Stimulated activated naive CD8-positive, alpha-beta T cell treated with anti-CD3 and anti-CD28 coated beads, Interleukin-15, Interleukin-2, amounts not matched to agents 100 ng/mL and 50 ng/mL, for 24 hours (primary cell): Measurements from ENCODE around the gene NPAS3.

Experiments used
- H3K27ac Mint-ChIP-seq: one replicate; pipeline ENCODE4 v1.8.0; 2021; ENCODE audit warnings: mild to moderate bottlenecking, mixed read lengths
- H3K27me3 Mint-ChIP-seq: one replicate; pipeline ENCODE4 v1.8.0; 2021; ENCODE audit warnings: mixed read lengths
- H3K36me3 Mint-ChIP-seq: one replicate; pipeline ENCODE4 v1.8.0; 2021; ENCODE audit warnings: low read depth, mixed read lengths
- H3K4me1 Mint-ChIP-seq: one replicate; pipeline ENCODE4 v1.8.0; 2021; ENCODE audit warnings: low read depth, mixed read lengths
- H3K4me3 Mint-ChIP-seq: one replicate; pipeline ENCODE4 v1.8.0; 2021; ENCODE audit warnings: mild to moderate bottlenecking, mixed read lengths
- H3K9me3 Mint-ChIP-seq: one replicate; pipeline ENCODE4 v1.8.0; 2021; ENCODE audit warnings: mixed read lengths

The NPAS3 gene

DNA sequence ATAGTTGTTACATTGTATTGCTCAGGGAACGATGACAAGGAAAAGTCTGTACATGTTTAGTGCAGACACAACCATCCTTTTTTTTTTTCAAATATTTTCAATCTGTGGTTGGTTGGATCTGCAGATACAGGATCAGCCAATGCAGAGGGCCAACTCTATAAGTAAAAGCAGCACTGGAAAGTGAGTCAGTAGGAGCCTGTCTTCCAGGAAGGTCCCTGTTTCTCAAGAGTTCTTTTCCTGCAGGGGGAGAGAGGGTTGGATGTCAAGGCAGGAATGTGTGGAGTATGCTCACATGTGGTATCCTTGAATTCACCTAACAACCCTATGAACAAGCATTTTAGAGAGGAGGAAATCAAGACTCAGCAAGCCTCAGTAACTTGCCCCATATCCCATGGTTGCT lies 409.1 kb downstream of the NPAS3 start:
- no peak overlapping the region for H3K27ac Mint-ChIP-seq
- no peaks in the 10 kb centered on the region for H3K27me3 Mint-ChIP-seq
- H3K4me3 Mint-ChIP-seq, result no peak overlapping the region
- no peaks in the 10 kb centered on the region for H3K9me3 Mint-ChIP-seq
- no peaks in the 10 kb centered on the region for H3K4me1 Mint-ChIP-seq
- H3K36me3 Mint-ChIP-seq, result no peaks in the 10 kb centered on the region

DNA sequence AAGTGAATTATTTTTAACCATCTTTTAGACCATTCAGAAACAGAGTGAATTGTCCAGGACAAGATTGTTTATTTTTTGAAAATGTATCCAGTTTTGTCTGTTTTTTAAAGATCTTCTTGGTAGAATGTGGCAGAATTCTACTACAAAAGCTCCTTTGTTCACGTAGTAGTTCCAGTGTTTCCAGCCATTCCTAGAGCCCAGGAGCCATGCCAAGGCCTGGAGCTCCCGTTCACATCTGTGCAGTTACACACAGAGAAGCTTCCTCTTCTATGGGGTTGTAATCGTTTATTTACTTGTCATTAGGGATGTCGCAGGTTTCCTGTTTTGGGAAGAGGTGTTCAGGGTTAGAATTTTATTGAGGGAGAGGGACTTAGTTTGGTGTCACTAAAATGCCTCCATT lies 409.8 kb downstream of the NPAS3 start:
- no peaks in the 10 kb centered on the region for H3K27me3 Mint-ChIP-seq
- H3K9me3 Mint-ChIP-seq, result no peaks in the 10 kb centered on the region
- no peak overlapping the region for H3K4me3 Mint-ChIP-seq
- H3K27ac Mint-ChIP-seq, result no peak overlapping the region
- no peaks in the 10 kb centered on the region for H3K36me3 Mint-ChIP-seq
- H3K4me1 Mint-ChIP-seq, result no peaks in the 10 kb centered on the region

DNA sequence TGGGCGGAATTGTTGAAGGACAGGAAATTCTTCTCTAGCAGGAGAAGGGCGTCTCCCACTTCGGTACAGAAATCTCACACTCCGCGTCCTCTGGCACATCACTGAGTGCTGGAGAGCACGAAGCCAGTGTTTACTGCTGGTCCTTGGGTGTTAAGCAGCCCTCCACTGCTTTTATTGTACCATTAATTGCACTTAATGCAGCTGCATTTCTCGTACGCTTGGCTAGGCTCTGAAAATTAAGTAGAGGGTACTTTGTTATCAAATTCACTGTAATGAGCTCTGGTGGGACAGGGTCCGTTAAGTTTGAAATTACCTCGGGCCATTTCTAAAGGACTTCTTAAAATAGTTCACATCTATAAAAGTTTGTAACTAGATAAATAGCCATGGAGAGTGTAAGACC lies 411.2 kb downstream of the NPAS3 start:
- H3K4me1 Mint-ChIP-seq, result no peaks in the 10 kb centered on the region
- no peaks in the 10 kb centered on the region for H3K36me3 Mint-ChIP-seq
- peaks cover under 1% of the 10 kb centered on the region for H3K9me3 Mint-ChIP-seq
- H3K27me3 Mint-ChIP-seq, result no peaks in the 10 kb centered on the region
- H3K27ac Mint-ChIP-seq, result no peak overlapping the region
- H3K4me3 Mint-ChIP-seq, result no peak overlapping the region

DNA sequence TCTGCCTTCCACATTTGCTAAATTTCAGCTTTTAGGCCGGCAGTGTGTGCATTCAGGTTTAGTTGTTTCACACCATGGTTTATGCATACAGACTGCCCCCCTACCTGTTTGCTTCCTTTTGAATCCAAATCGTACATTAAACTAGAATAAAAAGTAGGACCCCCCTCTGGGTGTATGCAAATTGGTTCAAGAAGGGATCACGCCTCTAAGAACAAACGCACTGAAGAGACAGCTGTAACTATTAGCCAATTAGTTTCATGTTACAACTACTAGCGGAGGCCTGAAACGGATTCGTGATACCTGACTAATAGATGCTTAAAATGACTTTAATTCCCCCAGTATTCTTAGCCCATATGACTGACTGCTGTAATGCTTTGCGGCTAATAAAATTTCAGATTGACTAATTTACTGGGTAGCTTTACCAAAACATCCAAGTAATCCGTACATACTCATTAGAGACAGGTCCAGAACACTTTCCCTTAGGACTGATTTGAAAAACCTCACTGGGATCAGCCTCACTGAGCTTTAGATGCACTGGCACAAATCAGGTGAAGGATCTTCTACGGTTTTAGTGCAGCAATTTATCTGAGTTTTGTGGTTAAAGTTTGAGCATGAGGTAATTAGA lies 411.8 kb downstream of the NPAS3 start:
- Mint-ChIP-seq H3K36me3 (no peaks in the 10 kb centered on the region), H3K9me3 (peaks cover 4% of the 10 kb centered on the region), H3K27ac (no peak overlapping the region), H3K4me3 (no peak overlapping the region), H3K27me3 (no peaks in the 10 kb centered on the region), H3K4me1 (no peaks in the 10 kb centered on the region)

DNA sequence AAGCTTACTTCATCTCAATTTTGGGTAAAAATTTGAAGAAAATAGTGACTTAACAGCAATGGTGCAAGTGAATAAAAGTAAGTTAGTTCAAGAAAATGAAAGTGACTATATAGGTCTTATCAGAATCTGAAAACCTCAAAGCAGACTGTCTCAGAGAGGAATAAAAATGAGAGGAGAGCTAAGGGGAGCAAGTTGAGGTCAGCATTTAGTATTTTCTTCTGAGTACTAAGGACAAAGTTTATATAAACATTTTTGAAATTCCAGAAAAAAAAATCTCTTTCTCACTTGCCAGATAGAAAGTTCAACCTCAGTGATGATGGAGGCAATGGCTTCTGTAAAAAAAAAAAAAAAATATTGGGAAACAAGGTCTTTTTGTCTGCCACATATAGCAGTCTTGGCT lies 414.1 kb downstream of the NPAS3 start:
- Mint-ChIP-seq H3K4me1 (no peaks in the 10 kb centered on the region), H3K27me3 (no peaks in the 10 kb centered on the region), H3K27ac (no peak overlapping the region), H3K4me3 (no peak overlapping the region), H3K36me3 (no peaks in the 10 kb centered on the region), H3K9me3 (peaks cover 7% of the 10 kb centered on the region)

DNA sequence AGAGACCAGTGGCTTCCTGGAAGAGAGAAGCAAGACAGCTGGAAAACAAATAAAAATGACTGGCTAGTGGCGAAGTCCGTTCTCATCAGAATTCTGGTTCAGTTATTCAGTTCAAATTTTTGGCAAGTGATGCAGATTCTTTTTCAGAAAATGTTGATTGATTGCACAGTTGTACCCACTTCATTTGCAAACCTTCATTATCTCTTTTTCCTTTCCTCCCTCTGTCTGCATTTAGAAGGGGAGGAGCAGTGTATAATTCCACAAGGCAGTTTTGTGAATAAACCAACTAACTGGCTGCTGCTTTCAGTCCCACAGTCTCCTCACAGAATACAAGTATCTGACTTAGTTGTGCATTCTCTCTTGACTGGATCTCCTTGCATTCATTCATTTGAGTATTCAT lies 417.5 kb downstream of the NPAS3 start:
- no peaks in the 10 kb centered on the region for H3K27me3 Mint-ChIP-seq
- H3K27ac Mint-ChIP-seq, result no peak overlapping the region
- no peak overlapping the region for H3K4me3 Mint-ChIP-seq
- H3K36me3 Mint-ChIP-seq, result no peaks in the 10 kb centered on the region
- no peaks in the 10 kb centered on the region for H3K4me1 Mint-ChIP-seq
- H3K9me3 Mint-ChIP-seq, result peaks cover 7% of the 10 kb centered on the region

DNA sequence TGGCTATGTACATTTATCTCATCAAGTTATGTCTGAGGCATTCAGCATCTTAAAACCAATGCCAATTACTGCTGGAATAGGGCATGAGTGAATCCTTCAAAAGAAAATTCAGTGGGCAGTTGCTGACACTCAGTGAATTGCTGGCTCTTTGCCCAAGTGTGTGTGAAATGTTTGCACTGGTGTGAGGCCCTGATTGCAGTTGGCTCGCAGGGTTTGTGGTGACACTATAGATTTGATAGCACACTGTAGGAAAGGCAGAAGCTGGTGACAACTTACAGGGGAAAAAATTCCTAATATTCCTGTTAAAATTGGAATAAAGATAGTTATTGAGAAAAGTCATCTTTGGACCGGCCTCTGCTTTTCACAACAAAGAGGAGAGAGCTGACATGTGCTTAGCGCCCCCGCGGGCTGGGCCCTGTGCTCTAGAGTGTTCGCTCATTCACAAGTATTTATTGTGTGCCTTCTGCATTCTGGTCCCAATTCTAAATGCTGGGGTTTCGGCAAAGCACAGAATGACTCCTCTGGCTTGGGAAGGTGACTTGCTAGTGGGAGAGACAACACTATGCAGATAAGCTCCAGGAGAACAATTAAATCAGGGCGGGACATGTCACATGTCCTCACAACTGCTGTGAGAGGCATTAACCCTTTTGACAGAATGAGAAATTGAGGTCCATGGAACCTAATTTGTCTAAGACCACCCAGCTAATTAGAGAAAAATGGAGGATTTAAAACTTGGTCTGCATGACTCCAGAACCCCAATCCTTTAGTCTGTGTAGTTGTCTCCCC lies 418.7 kb downstream of the NPAS3 start:
- Mint-ChIP-seq H3K4me3 (no peak overlapping the region), H3K4me1 (no peaks in the 10 kb centered on the region), H3K27ac (no peak overlapping the region), H3K27me3 (no peaks in the 10 kb centered on the region), H3K9me3 (peaks cover 7% of the 10 kb centered on the region), H3K36me3 (no peaks in the 10 kb centered on the region)

DNA sequence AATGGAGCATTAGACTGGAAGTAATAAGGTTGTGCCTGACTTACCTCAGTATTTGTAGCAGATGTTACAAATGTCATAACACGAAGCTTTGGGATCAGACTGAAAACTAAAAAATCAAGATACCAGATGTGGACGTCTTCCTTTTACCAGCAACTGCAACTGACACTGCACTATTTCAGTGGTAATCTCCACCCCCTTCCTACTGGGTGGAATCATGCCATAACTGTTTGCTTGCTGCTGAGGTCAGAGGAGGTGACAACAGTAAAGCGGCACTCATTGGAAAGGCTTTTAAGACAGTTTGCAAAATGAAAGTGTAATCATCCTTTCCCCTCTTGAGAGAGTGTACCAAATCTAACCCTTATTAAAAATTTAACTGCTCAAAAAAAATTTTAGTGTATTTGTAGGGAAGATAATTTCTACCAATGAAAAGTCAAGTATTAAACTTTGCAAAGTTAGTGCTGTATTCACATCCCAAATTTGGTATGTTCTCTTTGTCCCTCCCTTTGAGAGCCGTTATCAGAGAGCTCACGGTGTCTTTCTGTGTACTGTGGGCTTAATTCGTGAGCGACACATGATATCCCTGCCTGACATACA lies 420.7 kb downstream of the NPAS3 start:
- Mint-ChIP-seq H3K27me3 (no peaks in the 10 kb centered on the region), H3K27ac (no peak overlapping the region), H3K9me3 (peaks cover 7% of the 10 kb centered on the region), H3K36me3 (no peaks in the 10 kb centered on the region), H3K4me3 (no peak overlapping the region), H3K4me1 (no peaks in the 10 kb centered on the region)

DNA sequence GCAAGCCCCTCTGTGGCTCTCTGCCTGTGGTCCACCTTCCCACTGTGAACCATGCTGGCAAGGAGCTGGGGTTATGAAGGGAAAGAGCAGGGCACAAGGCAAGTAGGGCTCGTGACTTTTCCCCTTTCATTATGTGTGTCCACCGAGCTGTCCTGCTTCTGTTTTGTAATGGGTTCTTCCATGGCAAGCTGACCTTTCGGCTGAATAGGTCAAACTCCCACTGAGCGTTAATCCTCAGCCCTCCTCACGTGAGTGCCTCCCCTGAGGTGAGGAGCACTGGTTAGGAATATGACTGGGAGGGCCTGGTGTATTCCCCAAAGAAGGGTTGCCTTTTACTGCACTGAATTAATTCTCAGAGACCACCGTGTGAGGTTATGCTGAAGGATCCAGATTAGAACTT lies 424.3 kb downstream of the NPAS3 start:
- no peaks in the 10 kb centered on the region for H3K4me1 Mint-ChIP-seq
- no peak overlapping the region for H3K27ac Mint-ChIP-seq

DNA sequence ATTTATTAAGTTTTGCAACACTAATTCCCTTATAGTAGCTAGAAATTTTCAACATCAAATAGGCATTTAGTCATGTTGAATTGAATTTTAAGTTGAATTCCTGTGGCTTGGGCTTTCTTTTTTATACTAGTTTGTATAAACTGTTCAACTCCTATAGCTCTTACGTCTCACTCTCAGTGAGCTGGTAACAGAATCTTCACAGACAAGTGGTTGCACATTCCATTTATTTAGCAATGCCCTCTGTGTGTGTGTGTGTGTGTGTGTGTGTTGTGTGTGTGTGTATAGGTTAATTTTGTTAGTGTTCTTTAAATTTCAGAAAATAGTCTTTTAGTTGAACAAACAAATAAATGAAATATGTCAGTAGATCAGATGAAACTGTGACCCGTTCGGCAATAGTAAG lies 425.0 kb downstream of the NPAS3 start:
- no peak overlapping the region for H3K27ac Mint-ChIP-seq
- H3K36me3 Mint-ChIP-seq, result no peaks in the 10 kb centered on the region
- no peaks in the 10 kb centered on the region for H3K27me3 Mint-ChIP-seq
- H3K9me3 Mint-ChIP-seq, result no peaks in the 10 kb centered on the region
- H3K4me3 Mint-ChIP-seq, result no peak overlapping the region
- no peaks in the 10 kb centered on the region for H3K4me1 Mint-ChIP-seq

More for the DNA sequence above, 424.3 kb downstream of the NPAS3 start:
- no peak overlapping the region for H3K4me3 Mint-ChIP-seq
- no peaks in the 10 kb centered on the region for H3K9me3 Mint-ChIP-seq
- H3K27me3 Mint-ChIP-seq, result no peaks in the 10 kb centered on the region
- H3K36me3 Mint-ChIP-seq, result no peaks in the 10 kb centered on the region

DNA sequence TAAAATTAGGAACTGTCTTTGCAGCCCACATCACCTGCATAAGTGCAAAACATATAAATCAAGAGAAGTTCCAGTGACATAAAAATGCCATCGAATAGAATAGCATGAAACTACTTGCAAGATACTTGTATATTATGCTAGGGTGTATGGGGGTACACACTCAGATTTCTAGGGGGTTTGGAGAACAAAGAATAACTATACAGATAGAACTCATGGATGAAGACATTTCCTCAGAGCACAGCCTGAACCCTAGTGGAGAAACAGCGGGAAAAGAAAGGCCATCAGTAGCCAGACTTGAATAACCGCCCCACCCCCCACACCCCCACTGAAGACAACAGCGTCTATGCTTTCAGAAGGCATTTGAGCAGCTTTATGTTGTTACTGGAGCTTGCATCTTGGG lies 425.8 kb downstream of the NPAS3 start:
- H3K4me1 Mint-ChIP-seq, result no peaks in the 10 kb centered on the region
- H3K9me3 Mint-ChIP-seq, result no peaks in the 10 kb centered on the region
- no peaks in the 10 kb centered on the region for H3K36me3 Mint-ChIP-seq
- no peak overlapping the region for H3K4me3 Mint-ChIP-seq
- no peaks in the 10 kb centered on the region for H3K27me3 Mint-ChIP-seq
- H3K27ac Mint-ChIP-seq, result no peak overlapping the region

DNA sequence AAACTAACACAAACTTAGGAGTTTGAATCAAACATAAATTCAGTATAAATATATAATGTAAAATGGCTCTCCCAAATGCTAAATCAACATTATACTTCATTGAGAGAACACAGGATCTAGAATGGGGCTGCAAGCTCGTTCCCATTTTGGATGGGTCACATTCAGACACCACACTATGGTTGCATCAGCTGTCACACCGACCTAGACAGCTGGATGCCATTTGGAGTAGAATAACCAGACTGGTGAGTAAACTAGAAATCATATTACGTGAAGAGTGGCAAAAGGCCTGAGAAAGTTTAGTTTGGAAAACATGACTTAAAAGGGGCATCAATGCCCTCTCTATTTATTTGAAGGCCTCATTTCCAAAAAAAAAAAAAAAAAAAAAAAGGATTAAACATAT lies 430.4 kb downstream of the NPAS3 start:
- Mint-ChIP-seq H3K9me3 (no peaks in the 10 kb centered on the region), H3K36me3 (no peaks in the 10 kb centered on the region), H3K27me3 (no peaks in the 10 kb centered on the region), H3K27ac (no peak overlapping the region), H3K4me3 (no peak overlapping the region), H3K4me1 (no peaks in the 10 kb centered on the region)

DNA sequence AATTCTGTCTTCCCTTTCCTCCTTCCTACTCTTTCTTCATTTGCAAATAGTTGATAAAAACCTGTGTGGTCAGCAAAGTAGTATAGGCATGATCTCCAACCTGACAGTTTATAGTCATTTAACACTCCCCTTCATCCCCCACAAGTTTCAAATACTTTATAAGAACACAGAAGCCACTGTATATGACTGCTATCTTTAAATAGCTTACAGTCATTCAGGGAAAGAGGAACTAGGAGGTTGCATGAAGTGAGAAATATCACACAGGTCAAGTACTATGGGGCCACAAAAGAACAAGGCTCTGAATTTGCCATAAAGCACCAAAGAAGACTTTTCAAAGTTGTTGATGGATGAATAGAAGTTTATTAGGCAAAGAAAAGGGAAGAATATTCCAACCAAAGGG lies 431.3 kb downstream of the NPAS3 start:
- no peaks in the 10 kb centered on the region for H3K36me3 Mint-ChIP-seq
- no peaks in the 10 kb centered on the region for H3K27me3 Mint-ChIP-seq
- no peak overlapping the region for H3K4me3 Mint-ChIP-seq
- H3K27ac Mint-ChIP-seq, result no peak overlapping the region
- no peaks in the 10 kb centered on the region for H3K4me1 Mint-ChIP-seq
- no peaks in the 10 kb centered on the region for H3K9me3 Mint-ChIP-seq

DNA sequence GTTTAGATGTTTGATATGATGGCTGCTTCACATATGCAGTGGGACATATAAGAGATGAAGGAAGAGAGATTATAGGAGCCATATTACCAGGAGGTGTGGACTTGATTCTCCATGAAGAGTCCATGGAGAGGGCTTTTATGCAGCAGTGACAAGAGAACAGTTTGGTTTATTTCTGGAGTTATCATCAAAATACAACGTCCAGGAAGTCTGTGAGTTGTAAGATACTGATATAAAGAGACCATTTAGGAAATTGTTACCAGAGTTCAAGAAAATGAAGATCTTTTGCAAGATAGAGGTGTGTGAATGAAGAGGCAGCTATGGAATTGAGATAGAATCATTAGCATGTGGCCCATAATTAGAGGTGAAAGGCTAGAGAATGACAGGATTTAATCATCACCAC lies 431.7 kb downstream of the NPAS3 start:
- H3K9me3 Mint-ChIP-seq, result no peaks in the 10 kb centered on the region
- no peaks in the 10 kb centered on the region for H3K36me3 Mint-ChIP-seq
- H3K4me3 Mint-ChIP-seq, result no peak overlapping the region
- H3K4me1 Mint-ChIP-seq, result no peaks in the 10 kb centered on the region
- no peak overlapping the region for H3K27ac Mint-ChIP-seq
- H3K27me3 Mint-ChIP-seq, result no peaks in the 10 kb centered on the region

DNA sequence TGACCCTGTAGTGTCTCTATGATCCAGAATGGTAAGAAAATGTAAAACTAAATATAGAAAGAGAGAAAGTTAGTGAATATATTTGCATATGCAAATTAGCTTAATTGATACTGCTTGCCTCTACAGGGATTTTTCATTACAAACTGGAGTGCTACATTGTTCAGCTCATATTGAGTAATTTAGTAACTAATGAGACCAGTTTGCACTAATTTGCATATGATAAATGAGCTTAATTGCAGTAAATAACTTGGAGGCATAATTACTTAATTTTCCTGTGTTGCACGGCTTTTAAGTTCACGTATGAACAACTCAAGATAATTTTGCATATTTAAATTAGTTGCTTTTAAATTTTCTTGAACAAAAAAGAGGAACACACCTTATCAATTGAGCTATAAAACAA lies 436.5 kb downstream of the NPAS3 start:
- Mint-ChIP-seq H3K27me3 (no peaks in the 10 kb centered on the region), H3K4me3 (no peak overlapping the region), H3K4me1 (no peaks in the 10 kb centered on the region)

DNA sequence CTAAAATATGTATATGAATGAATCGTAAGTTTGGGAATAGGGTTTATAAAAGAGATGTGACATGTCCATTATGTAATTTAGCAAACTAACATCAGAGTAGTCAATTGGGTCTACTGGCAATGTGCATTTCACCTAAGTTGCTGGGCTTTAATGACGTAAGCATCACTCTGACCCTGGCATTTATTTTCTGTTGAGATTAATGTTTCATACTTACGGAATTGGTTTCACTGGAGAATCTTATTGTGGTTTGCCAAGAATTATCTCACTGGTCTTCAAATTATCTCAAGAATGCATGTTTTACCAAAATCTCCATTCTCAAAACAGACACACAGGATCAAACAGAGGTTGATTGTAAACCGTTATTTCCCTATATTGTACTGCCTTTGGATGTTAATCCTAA lies 437.1 kb downstream of the NPAS3 start:
- Mint-ChIP-seq H3K36me3 (no peaks in the 10 kb centered on the region), H3K9me3 (no peaks in the 10 kb centered on the region), H3K27ac (no peak overlapping the region)

More for the DNA sequence above, 436.5 kb downstream of the NPAS3 start:
- Mint-ChIP-seq H3K27ac (no peak overlapping the region), H3K36me3 (no peaks in the 10 kb centered on the region), H3K9me3 (no peaks in the 10 kb centered on the region)

More for the DNA sequence above, 437.1 kb downstream of the NPAS3 start:
- Mint-ChIP-seq H3K4me3 (no peak overlapping the region), H3K27me3 (no peaks in the 10 kb centered on the region), H3K4me1 (no peaks in the 10 kb centered on the region)
